OCI-LY7 (cell line): ENCODE data around the gene IL1RN. TPM values are rescaled to one million over a fixed set of nuclear protein-coding genes. Genes with fewer than 3 reads are reported as not detected.

Experiments used
- BruUV-seq: library from RNA; stranded (reverse); fragments of 400-500 nt; replicated peaks from 2 replicates; lab custom pipeline; 2021; lab: Mats Ljungman, UMichigan
- CTCF ChIA-PET: fragments of 300-600 bp; sonication (Branson Sonifier 250); formaldehyde crosslinking; loops from one replicate; lab custom pipeline; 2022; ENCODE audit warnings: antibody characterized with exemption; ENCODE audit not compliant: unreplicated experiment; lab: Charles Lee
- POLR2A ChIA-PET: fragments of 300-600 bp; sonication (Branson Sonifier 250); formaldehyde crosslinking; loops from one replicate; lab custom pipeline; 2022; ENCODE audit warnings: antibody characterized with exemption; lab: Charles Lee
- DNase-seq: peaks from one replicate; pipeline ENCODE4 v3.0.0-alpha.2; 2015; ENCODE audit warnings: low spot score
- H2AFZ ChIP-seq: fragments of 200-600 bp; sonication (generic), shearing (Covaris generic); 2 replicates; pipeline ENCODE4 v1.6.1; 2014; ENCODE audit warnings: mild to moderate bottlenecking, antibody characterized with exemption, low read length, moderate library complexity
- H3K27ac ChIP-seq: fragments of 200-600 bp; sonication (generic); 2 replicates; pipeline ENCODE4 v1.5.1; 2014; ENCODE audit warnings: mixed run types, low read depth, mild to moderate bottlenecking, moderate library complexity, low read length, inconsistent platforms; ENCODE audit not compliant: poor library complexity, severe bottlenecking
- H3K36me3 ChIP-seq: fragments of 200-600 bp; sonication (generic); 2 replicates; pipeline ENCODE4 v1.6.1; 2014; ENCODE audit warnings: mild to moderate bottlenecking, antibody characterized with exemption, low read length, moderate library complexity, mixed read lengths; ENCODE audit not compliant: insufficient read depth
- H3K4me1 ChIP-seq: fragments of 200-600 bp; sonication (generic); 2 replicates; pipeline ENCODE4 v1.5.1; 2014; ENCODE audit warnings: mild to moderate bottlenecking, low read length; ENCODE audit not compliant: insufficient read depth, poor library complexity, severe bottlenecking
- H3K4me2 ChIP-seq: fragments of 200-600 bp; sonication (generic); 2 replicates; pipeline ENCODE4 v1.6.1; 2014; ENCODE audit warnings: mild to moderate bottlenecking, low read length
- H3K4me3 ChIP-seq: fragments of 200-600 bp; sonication (generic); 2 replicates; pipeline ENCODE4 v1.5.1; 2014; ENCODE audit warnings: mild to moderate bottlenecking, low read depth, low read length; ENCODE audit not compliant: poor library complexity, severe bottlenecking
- H3K79me2 ChIP-seq: fragments of 200-600 bp; sonication (generic); 2 replicates; pipeline ENCODE4 v1.6.1; 2016; ENCODE audit warnings: low read depth, mild to moderate bottlenecking, low read length, moderate library complexity, mixed read lengths; ENCODE audit not compliant: insufficient read depth
- H3K9me2 ChIP-seq: fragments of 200-600 bp; sonication (generic); 2 replicates; pipeline ENCODE4 v1.6.1; 2016; ENCODE audit warnings: mild to moderate bottlenecking, low read length, mixed read lengths; ENCODE audit not compliant: insufficient read depth
- H3K9me3 ChIP-seq: fragments of 200-600 bp; sonication (generic); 2 replicates; pipeline ENCODE4 v1.6.1; 2014; ENCODE audit warnings: mild to moderate bottlenecking, mixed run types, low read length, mixed read lengths
- H4K20me1 ChIP-seq: fragments of 200-600 bp; sonication (generic); 2 replicates; pipeline ENCODE4 v1.6.1; 2014; ENCODE audit warnings: mild to moderate bottlenecking, antibody characterized with exemption, low read length, moderate library complexity, mixed read lengths; ENCODE audit not compliant: insufficient read depth
- EZH2phosphoT487 ChIP-seq: fragments of 200-600 bp; sonication (generic); IDR thresholded peaks from 2 replicates; pipeline ENCODE4 v1.6.1; 2018; ENCODE audit warnings: low read depth, borderline replicate concordance, mild to moderate bottlenecking, mixed run types, antibody characterized with exemption, low read length, moderate library complexity, mixed read lengths
- intact Hi-C: fragments of 100-400 bp; cut with micrococcal nuclease; formaldehyde crosslinking; loops from one replicate; pipeline ENCODE4 v1.10.0; 2022; ENCODE audit not compliant: unreplicated experiment
- total RNA-seq, 2 experiments: library from RNA; depleted of rRNA in 1 of 2; stranded (reverse); fragments of >200 nt in 1 of 2; shearing (Covaris generic) in 1 of 2; gene quantifications; 2 replicates each; pipeline ENCODE4 v1.2.3, GENCODE V29; 2014 to 2022
- TF ChIP-seq, protein P1 (sequence below): fragments of 200-600 bp; sonication (generic); conservative IDR thresholded peaks from 2 replicates; pipeline ENCODE4 v1.5.1; 2014; ENCODE audit warnings: mild to moderate bottlenecking, antibody characterized with exemption, low read length, moderate library complexity, mixed read lengths

The IL1RN gene
- total RNA-seq, 2 experiments from 2014 or later: not detected

DNA sequence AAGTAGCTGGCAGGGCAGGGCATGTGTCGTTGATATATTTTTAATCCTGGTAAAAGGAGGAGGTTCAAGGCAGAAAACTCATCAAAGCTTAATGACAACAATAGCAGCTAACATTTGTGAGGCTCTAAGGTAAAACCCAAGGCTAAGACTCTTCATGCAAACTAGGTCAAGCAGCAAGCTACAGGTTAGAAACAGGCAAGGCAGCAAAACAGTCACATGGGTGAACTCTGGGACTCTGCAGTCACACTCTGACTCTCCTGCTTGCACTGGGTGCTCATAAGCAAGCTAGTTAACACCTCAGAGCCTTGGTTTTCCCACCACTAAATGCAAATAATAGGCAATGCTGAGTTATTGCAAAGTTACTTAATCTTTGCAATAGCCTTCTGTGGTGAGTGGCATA, 7.9 kb downstream of the IL1RN start:
- no peaks in the 10 kb centered on the region for H3K79me2 ChIP-seq
- no peaks in the 10 kb centered on the region for H3K9me3 ChIP-seq
- no TSS peak for BruUV-seq
- no peak for DNase-seq
- H3K36me3 ChIP-seq: no peaks in the 10 kb centered on the region
- H3K27ac ChIP-seq: no peak overlapping the region
- ChIA-PET CTCF (interaction anchor here (1.2 kb wide), 1 partner anchor 69 kb away, joined by 3 read pairs; no protein-coding TSS in a partner anchor), POLR2A (no interaction called here)
- intact Hi-C loops: loop anchor here (5.0 kb wide), 1 partner anchor 237 kb away; no protein-coding TSS in a partner anchor
- H3K4me3 ChIP-seq: no peak overlapping the region
- no peaks in the 10 kb centered on the region for H3K9me2 ChIP-seq
- no peak overlapping the region for H3K4me2 ChIP-seq
- TF ChIP-seq, protein P1, sequence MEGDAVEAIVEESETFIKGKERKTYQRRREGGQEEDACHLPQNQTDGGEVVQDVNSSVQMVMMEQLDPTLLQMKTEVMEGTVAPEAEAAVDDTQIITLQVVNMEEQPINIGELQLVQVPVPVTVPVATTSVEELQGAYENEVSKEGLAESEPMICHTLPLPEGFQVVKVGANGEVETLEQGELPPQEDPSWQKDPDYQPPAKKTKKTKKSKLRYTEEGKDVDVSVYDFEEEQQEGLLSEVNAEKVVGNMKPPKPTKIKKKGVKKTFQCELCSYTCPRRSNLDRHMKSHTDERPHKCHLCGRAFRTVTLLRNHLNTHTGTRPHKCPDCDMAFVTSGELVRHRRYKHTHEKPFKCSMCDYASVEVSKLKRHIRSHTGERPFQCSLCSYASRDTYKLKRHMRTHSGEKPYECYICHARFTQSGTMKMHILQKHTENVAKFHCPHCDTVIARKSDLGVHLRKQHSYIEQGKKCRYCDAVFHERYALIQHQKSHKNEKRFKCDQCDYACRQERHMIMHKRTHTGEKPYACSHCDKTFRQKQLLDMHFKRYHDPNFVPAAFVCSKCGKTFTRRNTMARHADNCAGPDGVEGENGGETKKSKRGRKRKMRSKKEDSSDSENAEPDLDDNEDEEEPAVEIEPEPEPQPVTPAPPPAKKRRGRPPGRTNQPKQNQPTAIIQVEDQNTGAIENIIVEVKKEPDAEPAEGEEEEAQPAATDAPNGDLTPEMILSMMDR: no peak
- no peak for TF ChIP-seq EZH2phosphoT487
- H2AFZ ChIP-seq: no peak overlapping the region
- H3K4me1 ChIP-seq: peaks cover 7% of the 10 kb centered on the region
- no peaks in the 10 kb centered on the region for H4K20me1 ChIP-seq

DNA sequence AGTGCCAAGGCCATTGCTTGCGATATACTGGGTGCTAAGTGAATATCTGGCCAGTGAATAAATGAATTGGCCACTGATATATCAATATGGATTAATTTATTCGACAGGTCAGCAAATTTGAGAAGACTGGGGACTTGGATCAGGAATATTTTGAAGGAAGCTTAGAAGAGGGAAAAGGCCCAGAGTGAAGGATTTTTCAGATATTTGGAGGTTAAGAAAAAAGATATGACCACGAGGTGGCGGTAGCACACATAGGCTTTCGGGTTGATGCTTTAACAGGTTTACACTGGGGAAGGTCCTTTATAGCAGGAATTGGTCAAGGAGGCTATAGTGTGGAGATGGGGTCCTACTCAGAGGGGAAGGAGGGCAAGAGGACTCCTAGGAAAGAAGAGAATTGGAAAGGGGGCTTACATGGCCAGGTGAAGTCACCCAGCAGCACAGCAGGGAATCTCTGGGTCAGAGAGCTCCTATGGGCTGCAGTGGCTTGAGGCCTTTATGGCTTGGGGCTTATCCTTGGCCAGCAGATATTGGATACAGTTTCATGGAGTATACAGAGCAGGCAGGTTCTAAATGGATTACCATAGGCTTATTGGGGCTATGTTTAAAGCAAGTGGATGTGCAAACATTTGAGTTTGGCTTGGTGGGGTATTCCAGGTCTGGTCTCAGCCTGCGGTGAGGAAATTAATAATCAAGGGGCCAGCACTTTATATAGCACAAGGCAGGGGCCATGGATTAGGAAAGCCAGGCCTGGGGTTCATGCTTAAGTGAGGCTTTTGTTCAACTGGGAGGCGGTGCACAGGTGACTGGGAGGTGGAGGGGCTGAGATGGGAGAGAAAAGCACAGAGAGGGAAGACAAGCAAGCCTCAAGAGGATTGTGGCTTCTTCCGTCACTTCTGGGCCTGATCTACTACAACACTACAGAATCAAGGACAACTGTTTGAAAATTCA, 9.7 kb downstream of the IL1RN start:
- Histone ChIP-seq H4K20me1 (no peaks in the 10 kb centered on the region), H2AFZ (no peak overlapping the region), H3K4me3 (no peak overlapping the region), H3K4me2 (no peak overlapping the region), H3K27ac (no peak overlapping the region), H3K9me3 (no peaks in the 10 kb centered on the region), H3K9me2 (no peaks in the 10 kb centered on the region), H3K79me2 (no peaks in the 10 kb centered on the region), H3K36me3 (no peaks in the 10 kb centered on the region), H3K4me1 (peaks cover 7% of the 10 kb centered on the region)
- BruUV-seq: no TSS peak
- ChIA-PET POLR2A (interaction anchor here (2.5 kb wide), 1 partner anchor 38 kb away, joined by 25 read pairs; the partner anchor contains the start of gene PSD4), CTCF (interaction anchor here (0.8 to 2.8 kb wide), 6 partner anchors 12 to 112 kb away, joined by 3 to 17 read pairs (median 4); partner anchors contain the start of gene PSD4)
- TF ChIP-seq, protein P1: peak; percentile 90
- no peak for TF ChIP-seq EZH2phosphoT487
- intact Hi-C loops: loop anchor here (1.0 to 5.0 kb wide), 2 partner anchors 62 to 235 kb away; no protein-coding TSS in a partner anchor
- DNase-seq: peak; percentile 62
